Measurements from ENCODE around the gene CAMTA1.
"Not testable (repeated sequence)": the region's sequence is repeated elsewhere in the genome, so short reads cannot be mapped to it uniquely, and the experiment has no call there.

The CAMTA1 gene

DNA sequence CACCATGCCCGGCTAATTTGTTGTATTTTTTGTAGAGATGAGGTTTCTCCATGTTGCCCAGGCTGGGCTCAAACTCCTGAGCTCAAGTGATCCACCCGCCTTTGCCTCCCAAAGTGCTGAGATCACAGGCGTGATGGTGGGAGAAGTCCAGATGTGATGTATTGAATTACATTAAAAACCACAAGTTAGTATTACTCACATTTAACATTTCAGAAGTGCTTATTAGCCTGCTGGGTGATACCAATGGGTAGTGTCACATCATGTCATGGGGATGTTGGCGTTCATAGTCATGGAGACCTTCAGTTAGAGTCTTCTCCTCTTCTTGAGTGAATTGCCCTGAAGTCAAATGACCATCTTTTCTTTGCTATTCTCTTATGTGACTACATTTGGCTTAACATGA is 922.3 kb downstream of the CAMTA1 start (continued):
- TF ChIP-seq, protein P1, sequence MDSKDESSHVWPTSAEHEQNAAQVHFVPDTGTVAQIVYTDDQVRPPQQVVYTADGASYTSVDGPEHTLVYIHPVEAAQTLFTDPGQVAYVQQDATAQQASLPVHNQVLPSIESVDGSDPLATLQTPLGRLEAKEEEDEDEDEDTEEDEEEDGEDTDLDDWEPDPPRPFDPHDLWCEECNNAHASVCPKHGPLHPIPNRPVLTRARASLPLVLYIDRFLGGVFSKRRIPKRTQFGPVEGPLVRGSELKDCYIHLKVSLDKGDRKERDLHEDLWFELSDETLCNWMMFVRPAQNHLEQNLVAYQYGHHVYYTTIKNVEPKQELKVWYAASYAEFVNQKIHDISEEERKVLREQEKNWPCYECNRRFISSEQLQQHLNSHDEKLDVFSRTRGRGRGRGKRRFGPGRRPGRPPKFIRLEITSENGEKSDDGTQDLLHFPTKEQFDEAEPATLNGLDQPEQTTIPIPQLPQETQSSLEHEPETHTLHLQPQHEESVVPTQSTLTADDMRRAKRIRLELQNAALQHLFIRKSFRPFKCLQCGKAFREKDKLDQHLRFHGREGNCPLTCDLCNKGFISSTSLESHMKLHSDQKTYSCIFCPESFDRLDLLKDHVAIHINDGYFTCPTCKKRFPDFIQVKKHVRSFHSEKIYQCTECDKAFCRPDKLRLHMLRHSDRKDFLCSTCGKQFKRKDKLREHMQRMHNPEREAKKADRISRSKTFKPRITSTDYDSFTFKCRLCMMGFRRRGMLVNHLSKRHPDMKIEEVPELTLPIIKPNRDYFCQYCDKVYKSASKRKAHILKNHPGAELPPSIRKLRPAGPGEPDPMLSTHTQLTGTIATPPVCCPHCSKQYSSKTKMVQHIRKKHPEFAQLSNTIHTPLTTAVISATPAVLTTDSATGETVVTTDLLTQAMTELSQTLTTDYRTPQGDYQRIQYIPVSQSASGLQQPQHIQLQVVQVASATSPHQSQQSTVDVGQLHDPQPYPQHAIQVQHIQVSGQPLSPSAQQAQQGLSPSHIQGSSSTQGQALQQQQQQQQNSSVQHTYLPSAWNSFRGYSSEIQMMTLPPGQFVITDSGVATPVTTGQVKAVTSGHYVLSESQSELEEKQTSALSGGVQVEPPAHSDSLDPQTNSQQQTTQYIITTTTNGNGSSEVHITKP (tag by site-specific recombination; IDR thresholded peaks at IDR 0.05), result peak; percentile 90
- TF ChIP-seq ZFP41 (tag by site-specific recombination; IDR thresholded peaks at IDR 0.05; ENCODE audit: borderline replicate concordance) (no peak), ZNF133 (tag by site-specific recombination; IDR thresholded peaks at IDR 0.05) (no peak), ZNF791 (tag by site-specific recombination; IDR thresholded peaks at IDR 0.05) (no peak), ZNF10 (tag by site-specific recombination; IDR thresholded peaks at IDR 0.05) (0 out of 2 replicates have a peak, but pooled peaks have one; percentile 17), ZNF184 (tag by site-specific recombination; IDR thresholded peaks at IDR 0.05) (no peak), SP2 (tag by site-specific recombination; IDR thresholded peaks at IDR 0.05) (peak; percentile 26; the same call in 1 of the 2 replicates)
- TF ChIP-seq, protein P2, sequence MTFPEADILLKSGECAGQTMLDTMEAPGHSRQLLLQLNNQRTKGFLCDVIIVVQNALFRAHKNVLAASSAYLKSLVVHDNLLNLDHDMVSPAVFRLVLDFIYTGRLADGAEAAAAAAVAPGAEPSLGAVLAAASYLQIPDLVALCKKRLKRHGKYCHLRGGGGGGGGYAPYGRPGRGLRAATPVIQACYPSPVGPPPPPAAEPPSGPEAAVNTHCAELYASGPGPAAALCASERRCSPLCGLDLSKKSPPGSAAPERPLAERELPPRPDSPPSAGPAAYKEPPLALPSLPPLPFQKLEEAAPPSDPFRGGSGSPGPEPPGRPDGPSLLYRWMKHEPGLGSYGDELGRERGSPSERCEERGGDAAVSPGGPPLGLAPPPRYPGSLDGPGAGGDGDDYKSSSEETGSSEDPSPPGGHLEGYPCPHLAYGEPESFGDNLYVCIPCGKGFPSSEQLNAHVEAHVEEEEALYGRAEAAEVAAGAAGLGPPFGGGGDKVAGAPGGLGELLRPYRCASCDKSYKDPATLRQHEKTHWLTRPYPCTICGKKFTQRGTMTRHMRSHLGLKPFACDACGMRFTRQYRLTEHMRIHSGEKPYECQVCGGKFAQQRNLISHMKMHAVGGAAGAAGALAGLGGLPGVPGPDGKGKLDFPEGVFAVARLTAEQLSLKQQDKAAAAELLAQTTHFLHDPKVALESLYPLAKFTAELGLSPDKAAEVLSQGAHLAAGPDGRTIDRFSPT (tag by site-specific recombination; IDR thresholded peaks at IDR 0.05), result peak; percentile 22; the same call in 1 of the 2 replicates
- TF ChIP-seq, protein P3, sequence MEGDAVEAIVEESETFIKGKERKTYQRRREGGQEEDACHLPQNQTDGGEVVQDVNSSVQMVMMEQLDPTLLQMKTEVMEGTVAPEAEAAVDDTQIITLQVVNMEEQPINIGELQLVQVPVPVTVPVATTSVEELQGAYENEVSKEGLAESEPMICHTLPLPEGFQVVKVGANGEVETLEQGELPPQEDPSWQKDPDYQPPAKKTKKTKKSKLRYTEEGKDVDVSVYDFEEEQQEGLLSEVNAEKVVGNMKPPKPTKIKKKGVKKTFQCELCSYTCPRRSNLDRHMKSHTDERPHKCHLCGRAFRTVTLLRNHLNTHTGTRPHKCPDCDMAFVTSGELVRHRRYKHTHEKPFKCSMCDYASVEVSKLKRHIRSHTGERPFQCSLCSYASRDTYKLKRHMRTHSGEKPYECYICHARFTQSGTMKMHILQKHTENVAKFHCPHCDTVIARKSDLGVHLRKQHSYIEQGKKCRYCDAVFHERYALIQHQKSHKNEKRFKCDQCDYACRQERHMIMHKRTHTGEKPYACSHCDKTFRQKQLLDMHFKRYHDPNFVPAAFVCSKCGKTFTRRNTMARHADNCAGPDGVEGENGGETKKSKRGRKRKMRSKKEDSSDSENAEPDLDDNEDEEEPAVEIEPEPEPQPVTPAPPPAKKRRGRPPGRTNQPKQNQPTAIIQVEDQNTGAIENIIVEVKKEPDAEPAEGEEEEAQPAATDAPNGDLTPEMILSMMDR (tag by site-specific recombination; IDR thresholded peaks at IDR 0.05), result no peak
- TF ChIP-seq, protein P4, sequence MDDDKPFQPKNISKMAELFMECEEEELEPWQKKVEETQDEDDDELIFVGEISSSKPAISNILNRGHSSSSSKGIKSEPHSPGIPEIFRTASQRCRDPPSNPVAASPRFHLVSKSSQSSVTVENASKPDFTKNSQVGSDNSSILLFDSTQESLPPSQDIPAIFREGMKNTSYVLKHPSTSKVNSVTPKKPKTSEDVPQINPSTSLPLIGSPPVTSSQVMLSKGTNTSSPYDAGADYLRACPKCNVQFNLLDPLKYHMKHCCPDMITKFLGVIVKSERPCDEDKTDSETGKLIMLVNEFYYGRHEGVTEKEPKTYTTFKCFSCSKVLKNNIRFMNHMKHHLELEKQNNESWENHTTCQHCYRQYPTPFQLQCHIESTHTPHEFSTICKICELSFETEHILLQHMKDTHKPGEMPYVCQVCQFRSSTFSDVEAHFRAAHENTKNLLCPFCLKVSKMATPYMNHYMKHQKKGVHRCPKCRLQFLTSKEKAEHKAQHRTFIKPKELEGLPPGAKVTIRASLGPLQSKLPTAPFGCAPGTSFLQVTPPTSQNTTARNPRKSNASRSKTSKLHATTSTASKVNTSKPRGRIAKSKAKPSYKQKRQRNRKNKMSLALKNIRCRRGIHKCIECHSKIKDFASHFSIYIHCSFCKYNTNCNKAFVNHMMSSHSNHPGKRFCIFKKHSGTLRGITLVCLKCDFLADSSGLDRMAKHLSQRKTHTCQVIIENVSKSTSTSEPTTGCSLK (tag by site-specific recombination; IDR thresholded peaks at IDR 0.05), result no peak
- TF ChIP-seq, protein P5, sequence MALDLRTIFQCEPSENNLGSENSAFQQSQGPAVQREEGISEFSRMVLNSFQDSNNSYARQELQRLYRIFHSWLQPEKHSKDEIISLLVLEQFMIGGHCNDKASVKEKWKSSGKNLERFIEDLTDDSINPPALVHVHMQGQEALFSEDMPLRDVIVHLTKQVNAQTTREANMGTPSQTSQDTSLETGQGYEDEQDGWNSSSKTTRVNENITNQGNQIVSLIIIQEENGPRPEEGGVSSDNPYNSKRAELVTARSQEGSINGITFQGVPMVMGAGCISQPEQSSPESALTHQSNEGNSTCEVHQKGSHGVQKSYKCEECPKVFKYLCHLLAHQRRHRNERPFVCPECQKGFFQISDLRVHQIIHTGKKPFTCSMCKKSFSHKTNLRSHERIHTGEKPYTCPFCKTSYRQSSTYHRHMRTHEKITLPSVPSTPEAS (tag by site-specific recombination; IDR thresholded peaks at IDR 0.05), result no peak

DNA sequence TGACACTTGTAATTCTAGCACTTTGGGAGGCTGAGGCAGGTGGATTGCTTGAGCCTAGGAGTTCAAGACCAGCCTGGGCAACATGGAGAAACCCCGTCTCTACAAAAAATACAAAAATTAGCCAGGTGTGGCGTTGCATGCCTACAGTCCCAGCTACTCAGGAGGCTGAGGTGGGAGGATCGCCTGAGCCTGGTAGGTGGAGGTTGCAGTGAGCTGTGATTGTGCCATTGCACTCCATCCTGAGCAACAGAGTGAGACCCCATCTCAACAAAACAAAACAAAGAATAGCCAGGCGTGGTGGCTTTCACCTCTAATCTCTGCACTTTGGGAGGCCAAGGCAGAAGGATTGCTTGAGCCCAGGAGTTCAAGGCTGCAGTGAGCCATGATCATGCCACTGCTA is 922.8 kb downstream of the CAMTA1 start:
- H3K9me3 ChIP-seq (ENCODE audit: control insufficient read depth, insufficient read depth, low read depth, low read length); H3K27ac ChIP-seq (ENCODE audit: extremely low read depth, low read depth, low read length); H3K36me3 ChIP-seq (ENCODE audit: control insufficient read depth in 2 of 2, insufficient read depth in 1 of 2, low read length in 2 of 2); H3K4me1 ChIP-seq (ENCODE audit: control insufficient read depth, insufficient read depth, low read length); H3K4me3 ChIP-seq (ENCODE audit: low read depth, low read length): not testable (repeated sequence)
- CTCF ChIA-PET, result interaction anchor here (2.9 kb wide), 1 partner anchor 45 kb away, joined by 14 read pairs; no protein-coding TSS in a partner anchor
- POLR2A ChIA-PET, result interaction anchor here (1.2 kb wide), 1 partner anchor 253 kb away, joined by 3 read pairs; the partner anchor contains the start of gene PARK7
- peak; percentile 57; the same call in 1 of the 2 replicates for TF ChIP-seq ZNF121 (tag by site-specific recombination; IDR thresholded peaks at IDR 0.05)

Data from HEK293 (cell line).